GM18508 (cell line): Measurements from ENCODE around the gene MLLT3.
"Not testable (repeated sequence)": the region's sequence is repeated elsewhere in the genome, so short reads cannot be mapped to it uniquely, and the experiment has no call there.

ENCODE experiments used
- ATAC-seq: cut with Tn5 transposase; IDR thresholded peaks from one replicate; pipeline ENCODE4 v1.9.1; 2021; ENCODE audit warnings: moderate number of reproducible peaks; ENCODE audit not compliant: insufficient read depth, unreplicated experiment

The MLLT3 gene

GRCh38 chr9:20601292-20601691 is 21.0 kb downstream of the MLLT3 start:
- ATAC-seq = no peak

DNA sequence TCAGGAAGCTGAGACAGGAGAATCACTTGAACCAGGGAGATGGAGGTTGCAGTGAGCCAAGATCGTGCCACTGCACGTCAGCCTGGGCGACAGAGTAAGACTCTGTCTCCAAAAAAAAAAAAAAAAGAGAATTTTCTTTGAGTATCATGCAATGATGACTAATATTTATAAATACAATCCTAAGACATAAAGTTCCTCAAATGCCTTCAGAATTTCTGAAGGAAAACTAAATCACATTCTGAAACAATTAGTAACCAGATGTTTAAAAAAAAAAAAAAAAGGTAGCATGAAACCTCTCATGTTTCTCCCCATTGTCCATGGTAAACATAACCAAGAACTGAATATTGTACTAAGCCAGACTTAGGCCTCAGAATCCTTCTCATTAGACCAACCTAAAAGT is 23.1 kb downstream of the MLLT3 start:
- no peak for ATAC-seq

- ATAC-seq = no peak
These were observed 23.9 kb downstream of the MLLT3 start for GRCh38 chr9:20598367-20598766.

DNA sequence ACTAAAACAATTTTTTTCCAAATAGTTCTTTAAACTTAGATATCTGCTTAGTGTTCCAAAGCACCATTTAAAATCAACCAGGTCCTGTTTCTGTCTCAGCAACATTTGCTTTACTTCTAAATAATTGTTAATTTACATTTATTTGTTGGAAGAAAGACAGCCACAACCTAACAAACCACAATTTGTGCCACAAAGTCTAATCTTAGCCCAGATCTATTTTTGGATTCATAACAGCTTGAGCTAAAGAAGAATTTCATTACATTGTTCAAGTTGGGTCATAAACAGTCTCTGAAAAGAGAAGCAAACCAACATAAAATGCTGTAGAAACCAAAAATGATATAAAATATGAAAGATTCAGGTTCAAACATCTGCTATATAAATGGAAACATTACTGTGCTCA is 24.4 kb downstream of the MLLT3 start:
- ATAC-seq = no peak

DNA sequence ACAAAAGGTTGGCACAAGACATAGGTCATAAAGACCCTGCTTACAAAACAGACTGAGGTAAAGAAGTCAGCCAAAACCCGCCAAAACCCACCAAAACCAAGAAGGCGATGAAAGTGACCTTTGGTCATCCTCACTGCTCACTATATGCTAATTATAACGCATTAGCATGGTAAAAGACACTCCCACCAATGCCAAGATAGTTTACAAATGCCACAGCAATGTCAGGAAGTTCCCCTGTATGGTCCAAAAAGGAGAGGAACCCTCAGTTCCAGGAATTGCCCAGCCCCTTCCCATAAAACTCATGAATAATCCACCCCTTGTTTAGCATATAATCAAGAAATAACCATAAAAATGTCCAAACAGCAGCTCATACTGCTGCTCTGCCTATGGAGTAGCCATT is 27.7 kb downstream of the MLLT3 start:
- ATAC-seq = no peak

- no peak for ATAC-seq
These were observed 28.8 kb downstream of the MLLT3 start for GRCh38 chr9:20593537-20593936.

DNA sequence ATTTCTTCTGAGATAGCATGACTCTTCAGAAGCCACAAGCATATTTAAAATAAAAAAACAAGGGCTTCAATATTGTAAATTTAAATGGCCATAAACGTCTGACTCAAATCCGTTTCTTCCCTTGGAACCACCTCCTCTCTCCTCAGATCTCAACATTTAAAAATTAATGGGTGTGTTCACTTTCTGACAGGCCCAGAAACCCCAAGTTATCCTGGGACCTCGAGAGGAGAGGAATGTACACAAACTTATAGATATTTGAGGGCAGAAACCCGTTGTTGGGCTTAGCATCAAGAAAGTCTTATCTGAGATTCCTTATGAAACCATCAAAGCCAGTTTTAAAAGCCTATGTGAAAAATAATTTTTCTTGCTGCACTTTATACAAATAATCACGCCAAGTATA is 29.2 kb downstream of the MLLT3 start:
- ATAC-seq = no peak

- no peak for ATAC-seq
These were observed 29.6 kb downstream of the MLLT3 start for GRCh38 chr9:20592673-20593072.

DNA sequence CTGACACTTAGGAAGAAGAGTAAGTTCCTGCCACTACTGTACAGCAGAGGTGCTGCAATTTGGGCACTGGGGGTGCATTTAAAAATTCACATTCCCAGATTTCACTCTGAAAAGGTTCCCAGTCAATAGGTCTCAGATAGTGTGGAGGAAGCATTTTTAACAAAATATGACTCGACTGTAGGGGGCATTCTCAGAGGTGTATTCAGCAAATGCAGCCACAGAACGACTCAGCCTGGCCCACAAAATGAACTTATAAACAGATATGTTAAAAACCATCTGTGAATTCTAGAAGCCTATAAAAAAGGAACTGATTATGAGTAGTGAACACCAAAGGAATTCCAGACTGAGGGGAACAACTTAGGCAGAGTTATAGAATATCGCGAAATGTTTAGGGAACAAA is 31.1 kb downstream of the MLLT3 start:
- no peak for ATAC-seq

DNA sequence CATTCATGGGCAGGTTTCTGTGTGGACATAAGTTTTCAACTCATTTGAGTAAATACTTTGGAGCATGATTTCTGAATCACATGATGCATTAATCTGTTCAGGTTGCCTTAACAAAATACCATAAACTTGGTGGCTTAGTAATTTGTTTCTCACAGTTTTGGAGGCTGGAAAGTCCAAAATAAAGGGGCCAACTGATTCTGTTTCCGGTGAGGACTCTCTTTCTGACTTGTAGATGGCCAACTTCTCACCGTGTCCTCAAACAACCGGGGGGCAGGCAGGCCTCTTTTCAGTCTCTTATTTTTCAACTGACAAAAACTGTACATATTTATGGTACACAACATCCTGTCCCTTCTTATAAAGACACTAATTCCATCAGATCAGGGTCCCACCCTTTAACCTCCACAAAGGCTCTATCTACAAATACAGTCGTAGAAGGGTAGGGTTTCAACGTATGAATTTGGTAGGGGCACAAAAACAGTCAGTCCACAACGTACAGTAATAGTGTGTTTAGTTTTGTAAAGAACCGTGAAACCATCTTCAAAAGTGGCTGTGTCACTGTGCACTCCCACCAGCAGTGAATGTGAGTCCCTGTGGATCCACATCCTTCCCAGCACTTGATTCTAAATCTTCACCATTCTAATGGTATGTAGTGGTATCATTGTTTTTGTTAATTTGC is 37.2 kb downstream of the MLLT3 start:
- no peak for ATAC-seq

- ATAC-seq = not testable (repeated sequence)
These were observed 39.2 kb downstream of the MLLT3 start for GRCh38 chr9:20583088-20583487.

DNA sequence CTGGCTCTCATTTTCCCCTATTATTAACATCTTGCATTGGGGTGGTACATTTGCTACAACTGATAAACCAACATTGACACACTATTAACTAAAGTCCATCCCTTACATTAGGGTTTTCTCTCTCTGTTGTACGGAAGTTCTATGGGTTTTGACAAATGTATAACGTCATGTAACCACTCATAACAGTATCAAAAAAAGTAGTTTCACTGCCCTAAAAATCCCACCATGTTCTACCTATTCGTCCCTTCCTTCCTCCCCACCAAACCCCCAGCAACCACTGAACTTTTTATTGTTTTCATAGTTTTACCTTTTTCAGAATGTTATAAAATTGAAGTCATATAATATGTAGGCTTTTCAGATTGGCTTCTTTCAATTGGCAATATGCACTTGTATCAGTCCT is 40.1 kb downstream of the MLLT3 start:
- peak; percentile 84 for ATAC-seq

DNA sequence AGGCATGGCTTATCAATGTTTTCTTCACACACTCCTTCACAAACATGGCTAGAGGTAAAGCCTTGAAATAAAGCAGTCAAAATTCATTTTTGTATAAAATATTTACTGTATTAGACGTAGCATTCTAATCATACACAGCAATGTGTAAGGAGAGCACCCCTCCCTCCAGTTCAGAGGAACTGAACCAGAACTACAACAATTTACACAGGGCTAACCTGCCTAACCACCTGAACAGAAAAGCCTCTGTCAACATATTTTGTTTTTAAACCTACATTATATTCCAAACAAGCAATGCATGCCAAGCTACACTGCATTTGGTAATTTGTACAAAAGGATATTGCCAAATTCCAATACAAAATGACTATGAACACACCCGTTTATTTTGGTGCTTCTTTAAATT is 41.6 kb downstream of the MLLT3 start:
- ATAC-seq = no peak

- no peak for ATAC-seq
These were observed 42.6 kb downstream of the MLLT3 start for GRCh38 chr9:20579524-20580314.

GRCh38 chr9:20573023-20573422 is 49.3 kb downstream of the MLLT3 start:
- ATAC-seq = no peak

GRCh38 chr9:20570756-20571155 is 51.5 kb downstream of the MLLT3 start:
- ATAC-seq = peak; percentile 67

DNA sequence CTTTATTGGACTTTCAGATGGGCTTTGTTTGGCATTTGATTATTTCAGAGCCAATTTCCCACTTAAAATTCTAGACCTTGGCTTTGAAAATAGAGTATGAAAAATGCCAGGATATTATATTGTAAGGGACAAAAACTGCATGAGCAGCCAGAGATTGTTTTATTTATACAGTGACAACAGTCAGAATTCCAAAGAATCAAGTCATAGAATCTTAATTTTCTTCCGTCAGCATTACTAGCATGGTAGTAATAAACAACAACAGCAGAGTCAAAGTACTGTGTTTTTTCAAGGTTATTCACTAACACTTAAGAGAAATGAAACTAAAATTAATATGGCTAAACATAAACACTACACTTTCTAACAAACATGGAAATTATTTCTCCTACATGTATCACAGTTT is 52.2 kb downstream of the MLLT3 start:
- no peak for ATAC-seq

DNA sequence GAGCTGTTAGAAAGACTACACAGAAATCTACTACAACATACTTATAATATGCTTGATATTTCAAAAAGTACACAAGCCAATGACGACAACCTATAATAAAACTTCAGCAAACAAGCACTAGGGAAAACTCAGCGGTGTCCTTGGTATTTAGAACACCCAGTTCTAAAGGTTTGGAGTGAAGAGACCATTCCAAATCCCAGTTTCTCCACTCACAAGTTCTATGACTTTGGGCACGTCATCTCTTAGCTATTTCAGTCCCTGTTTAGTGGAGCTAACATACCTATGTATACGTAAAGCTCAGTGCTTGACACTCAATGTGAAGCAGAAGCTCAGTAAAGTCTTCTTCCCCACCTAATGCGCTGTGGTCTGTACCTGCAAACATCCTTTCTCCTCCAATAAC is 52.8 kb downstream of the MLLT3 start:
- ATAC-seq = no peak

- no peak for ATAC-seq
These were observed 53.9 kb downstream of the MLLT3 start for GRCh38 chr9:20568400-20568799.

GRCh38 chr9:20566401-20566800 is 55.9 kb downstream of the MLLT3 start:
- no peak for ATAC-seq

DNA sequence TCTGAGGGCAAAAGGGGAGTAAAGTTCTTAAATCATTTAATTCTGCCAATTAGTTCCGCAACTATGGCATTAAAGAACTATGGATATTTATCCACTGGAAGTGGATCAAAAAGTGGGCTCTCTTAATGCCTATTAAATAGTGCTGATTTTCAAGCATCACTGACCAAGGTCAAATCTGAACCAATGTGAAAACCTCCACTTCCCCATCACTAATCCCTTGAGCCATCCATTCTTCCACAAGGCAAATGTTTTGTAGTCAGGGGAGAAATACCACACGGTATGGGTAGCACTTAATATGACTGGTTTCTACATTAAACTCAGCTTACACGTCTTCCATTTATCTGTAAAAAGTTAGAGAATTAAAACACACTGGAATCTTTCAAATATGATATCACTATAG is 57.6 kb downstream of the MLLT3 start:
- no peak for ATAC-seq

DNA sequence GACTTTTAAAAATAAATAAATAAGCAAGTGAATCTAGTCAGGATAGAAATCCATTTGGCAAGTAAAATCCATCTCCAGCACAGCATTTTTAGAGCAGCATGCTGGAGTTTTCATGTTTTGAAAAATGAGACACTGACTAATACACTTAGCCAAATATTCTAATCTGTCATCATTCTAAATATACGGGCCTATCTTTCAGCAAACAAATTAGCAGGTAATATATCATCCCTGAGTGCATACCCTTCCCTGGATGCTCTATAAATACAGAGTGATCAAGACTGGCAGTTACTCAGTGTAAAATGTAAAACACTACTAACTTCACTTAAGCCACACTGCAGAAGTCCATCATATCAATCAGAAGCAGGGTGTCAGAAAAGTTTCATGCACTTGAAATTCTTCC is 58.4 kb downstream of the MLLT3 start:
- no peak for ATAC-seq
